K562 (cell line): ENCODE data around the gene GSTM2.

Experiments used
- DDX20 ChIP-seq: fragments of 450-650 bp; IDR thresholded peaks from 2 replicates; pipeline ENCODE4 v1.6.1; 2016; ENCODE audit warnings: missing genetic modification characterization, low read depth, mild to moderate bottlenecking, missing compliant biosample characterization, moderate library complexity
- EP300 ChIP-seq: IDR thresholded peaks from 2 replicates; pipeline ENCODE4 v1.6.1; 2012; ENCODE audit warnings: low read length, improper control_type of control experiment
- NFIC ChIP-seq: fragments of 450-650 bp; IDR thresholded peaks from 2 replicates; pipeline ENCODE4 v1.6.1; 2017; ENCODE audit warnings: mild to moderate bottlenecking, inconsistent platforms
- RB1 ChIP-seq: fragments of 450-650 bp; IDR thresholded peaks from 2 replicates; pipeline ENCODE4 v1.6.1; 2017; ENCODE audit warnings: low read depth, mild to moderate bottlenecking
- ZKSCAN8 ChIP-seq: fragments of 200-800 bp; sonication (Bioruptor generic); IDR thresholded peaks from 2 replicates; pipeline ENCODE4 v1.6.1; 2016; ENCODE audit warnings: missing genetic modification characterization, missing compliant biosample characterization
- ZNF512 ChIP-seq: IDR thresholded peaks from 2 replicates; pipeline ENCODE4 v1.6.1; 2016; ENCODE audit warnings: missing genetic modification characterization, missing compliant biosample characterization

- no peak for TF ChIP-seq NFIC
- TF ChIP-seq DDX20 (tag), result no peak
- TF ChIP-seq ZNF512 (tag), result no peak
- no peak for TF ChIP-seq EP300
- TF ChIP-seq RB1, result no peak
- TF ChIP-seq ZKSCAN8 (CRISPR knock-in tag), result no peak
Observed at GRCh38 chr1:109654519-109654918, 13.3 kb upstream of the GSTM2 start.
